OCI-LY7 (cell line): ENCODE results near the gene CASQ2. TPM values are rescaled to one million over a fixed set of nuclear protein-coding genes. Genes with fewer than 3 reads are reported as not detected.
"Not testable (repeated sequence)": the region's sequence is repeated elsewhere in the genome, so short reads cannot be mapped to it uniquely, and the experiment has no call there.

ENCODE experiments used
- BruUV-seq: library from RNA; stranded (reverse); fragments of 400-500 nt; replicated peaks from 2 replicates; lab custom pipeline; 2021; lab: Mats Ljungman, UMichigan
- CTCF ChIA-PET: fragments of 300-600 bp; sonication (Branson Sonifier 250); formaldehyde crosslinking; loops from one replicate; lab custom pipeline; 2022; ENCODE audit warnings: antibody characterized with exemption; ENCODE audit not compliant: unreplicated experiment; lab: Charles Lee
- POLR2A ChIA-PET: fragments of 300-600 bp; sonication (Branson Sonifier 250); formaldehyde crosslinking; loops from one replicate; lab custom pipeline; 2022; ENCODE audit warnings: antibody characterized with exemption; lab: Charles Lee
- DNase-seq: peaks from one replicate; pipeline ENCODE4 v3.0.0-alpha.2; 2015; ENCODE audit warnings: low spot score
- H2AFZ ChIP-seq: fragments of 200-600 bp; sonication (generic), shearing (Covaris generic); 2 replicates; pipeline ENCODE4 v1.6.1; 2014; ENCODE audit warnings: mild to moderate bottlenecking, antibody characterized with exemption, low read length, moderate library complexity
- H3K27ac ChIP-seq: fragments of 200-600 bp; sonication (generic); 2 replicates; pipeline ENCODE4 v1.5.1; 2014; ENCODE audit warnings: mixed run types, low read depth, mild to moderate bottlenecking, moderate library complexity, low read length, inconsistent platforms; ENCODE audit not compliant: poor library complexity, severe bottlenecking
- H3K36me3 ChIP-seq: fragments of 200-600 bp; sonication (generic); 2 replicates; pipeline ENCODE4 v1.6.1; 2014; ENCODE audit warnings: mild to moderate bottlenecking, antibody characterized with exemption, low read length, moderate library complexity, mixed read lengths; ENCODE audit not compliant: insufficient read depth
- H3K4me1 ChIP-seq: fragments of 200-600 bp; sonication (generic); 2 replicates; pipeline ENCODE4 v1.5.1; 2014; ENCODE audit warnings: mild to moderate bottlenecking, low read length; ENCODE audit not compliant: insufficient read depth, poor library complexity, severe bottlenecking
- H3K4me2 ChIP-seq: fragments of 200-600 bp; sonication (generic); 2 replicates; pipeline ENCODE4 v1.6.1; 2014; ENCODE audit warnings: mild to moderate bottlenecking, low read length
- H3K4me3 ChIP-seq: fragments of 200-600 bp; sonication (generic); 2 replicates; pipeline ENCODE4 v1.5.1; 2014; ENCODE audit warnings: mild to moderate bottlenecking, low read depth, low read length; ENCODE audit not compliant: poor library complexity, severe bottlenecking
- H3K79me2 ChIP-seq: fragments of 200-600 bp; sonication (generic); 2 replicates; pipeline ENCODE4 v1.6.1; 2016; ENCODE audit warnings: low read depth, mild to moderate bottlenecking, low read length, moderate library complexity, mixed read lengths; ENCODE audit not compliant: insufficient read depth
- H3K9me2 ChIP-seq: fragments of 200-600 bp; sonication (generic); 2 replicates; pipeline ENCODE4 v1.6.1; 2016; ENCODE audit warnings: mild to moderate bottlenecking, low read length, mixed read lengths; ENCODE audit not compliant: insufficient read depth
- H3K9me3 ChIP-seq: fragments of 200-600 bp; sonication (generic); 2 replicates; pipeline ENCODE4 v1.6.1; 2014; ENCODE audit warnings: mild to moderate bottlenecking, mixed run types, low read length, mixed read lengths
- H4K20me1 ChIP-seq: fragments of 200-600 bp; sonication (generic); 2 replicates; pipeline ENCODE4 v1.6.1; 2014; ENCODE audit warnings: mild to moderate bottlenecking, antibody characterized with exemption, low read length, moderate library complexity, mixed read lengths; ENCODE audit not compliant: insufficient read depth
- EZH2phosphoT487 ChIP-seq: fragments of 200-600 bp; sonication (generic); IDR thresholded peaks from 2 replicates; pipeline ENCODE4 v1.6.1; 2018; ENCODE audit warnings: low read depth, borderline replicate concordance, mild to moderate bottlenecking, mixed run types, antibody characterized with exemption, low read length, moderate library complexity, mixed read lengths
- intact Hi-C: fragments of 100-400 bp; cut with micrococcal nuclease; formaldehyde crosslinking; loops from one replicate; pipeline ENCODE4 v1.10.0; 2022; ENCODE audit not compliant: unreplicated experiment
- total RNA-seq, 2 experiments: library from RNA; depleted of rRNA in 1 of 2; stranded (reverse); fragments of >200 nt in 1 of 2; shearing (Covaris generic) in 1 of 2; gene quantifications; 2 replicates each; pipeline ENCODE4 v1.2.3, GENCODE V29; 2014 to 2022
- TF ChIP-seq, protein P1 (sequence below): fragments of 200-600 bp; sonication (generic); conservative IDR thresholded peaks from 2 replicates; pipeline ENCODE4 v1.5.1; 2014; ENCODE audit warnings: mild to moderate bottlenecking, antibody characterized with exemption, low read length, moderate library complexity, mixed read lengths

The CASQ2 gene
- total RNA-seq, 2 experiments from 2014 or later, result not detected

- H3K4me1 ChIP-seq, H2AFZ ChIP-seq, H3K27ac ChIP-seq, CTCF ChIA-PET, H4K20me1 ChIP-seq, H3K9me3 ChIP-seq, H3K4me2 ChIP-seq, H3K79me2 ChIP-seq, DNase-seq, H3K36me3 ChIP-seq, BruUV-seq, H3K9me2 ChIP-seq, H3K4me3 ChIP-seq: not testable (repeated sequence)
- POLR2A ChIA-PET, result interaction anchor here (0.6 to 0.9 kb wide), 2 partner anchors 118 to 1064 kb away, joined by 3 to 5 read pairs; no protein-coding TSS in a partner anchor
- intact Hi-C loops, result loop anchor here (10.0 kb wide), 1 partner anchor 64 kb away; no protein-coding TSS in a partner anchor
These were observed 10.6 kb upstream of the CASQ2 start for GRCh38 chr1:115779075-115779474.

DNA sequence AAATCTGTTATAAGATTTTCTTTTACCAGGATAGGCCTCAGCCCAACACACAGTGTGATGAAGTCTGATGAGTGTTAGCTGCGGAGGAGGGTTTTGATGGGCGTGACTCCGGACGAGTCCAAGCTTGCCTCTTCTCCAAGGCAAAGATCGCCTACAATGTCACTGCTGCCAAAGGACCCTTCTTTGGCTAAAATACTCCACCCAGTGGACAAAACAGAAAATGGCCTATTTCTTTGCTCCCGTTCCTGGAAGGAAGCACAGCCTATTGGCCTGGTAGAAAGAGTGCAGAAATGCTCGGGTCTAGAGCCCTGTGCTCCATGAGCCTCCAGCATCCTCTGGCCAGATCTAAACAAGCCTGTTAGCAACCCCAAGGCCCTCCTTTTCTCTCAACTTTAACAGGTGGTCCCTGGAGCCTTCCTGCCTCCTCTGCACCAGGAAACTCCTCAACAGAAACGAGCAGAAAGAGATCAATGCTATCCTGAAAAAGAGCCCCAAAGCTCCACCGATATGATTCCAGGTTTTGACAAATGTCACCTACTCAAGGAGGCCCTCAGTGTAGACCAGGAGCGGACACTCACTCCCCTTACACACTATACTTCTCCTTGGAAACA lies 3.4 kb upstream of the CASQ2 start:
- no peaks in the 10 kb centered on the region for H3K4me1 ChIP-seq
- ChIA-PET CTCF (no interaction called here), POLR2A (no interaction called here)
- no TSS peak for BruUV-seq
- no peaks in the 10 kb centered on the region for H4K20me1 ChIP-seq
- H3K9me2 ChIP-seq, result no peaks in the 10 kb centered on the region
- peak; percentile 47 for DNase-seq
- intact Hi-C loops, result loop anchor here (10.0 kb wide), 1 partner anchor 57 kb away; no protein-coding TSS in a partner anchor
- no peaks in the 10 kb centered on the region for H3K79me2 ChIP-seq
- no peak overlapping the region for H3K4me2 ChIP-seq
- H3K36me3 ChIP-seq, result no peaks in the 10 kb centered on the region
- no peak overlapping the region for H2AFZ ChIP-seq
- no peaks in the 10 kb centered on the region for H3K9me3 ChIP-seq
- TF ChIP-seq, protein P1, sequence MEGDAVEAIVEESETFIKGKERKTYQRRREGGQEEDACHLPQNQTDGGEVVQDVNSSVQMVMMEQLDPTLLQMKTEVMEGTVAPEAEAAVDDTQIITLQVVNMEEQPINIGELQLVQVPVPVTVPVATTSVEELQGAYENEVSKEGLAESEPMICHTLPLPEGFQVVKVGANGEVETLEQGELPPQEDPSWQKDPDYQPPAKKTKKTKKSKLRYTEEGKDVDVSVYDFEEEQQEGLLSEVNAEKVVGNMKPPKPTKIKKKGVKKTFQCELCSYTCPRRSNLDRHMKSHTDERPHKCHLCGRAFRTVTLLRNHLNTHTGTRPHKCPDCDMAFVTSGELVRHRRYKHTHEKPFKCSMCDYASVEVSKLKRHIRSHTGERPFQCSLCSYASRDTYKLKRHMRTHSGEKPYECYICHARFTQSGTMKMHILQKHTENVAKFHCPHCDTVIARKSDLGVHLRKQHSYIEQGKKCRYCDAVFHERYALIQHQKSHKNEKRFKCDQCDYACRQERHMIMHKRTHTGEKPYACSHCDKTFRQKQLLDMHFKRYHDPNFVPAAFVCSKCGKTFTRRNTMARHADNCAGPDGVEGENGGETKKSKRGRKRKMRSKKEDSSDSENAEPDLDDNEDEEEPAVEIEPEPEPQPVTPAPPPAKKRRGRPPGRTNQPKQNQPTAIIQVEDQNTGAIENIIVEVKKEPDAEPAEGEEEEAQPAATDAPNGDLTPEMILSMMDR, result peak; percentile 76
- TF ChIP-seq EZH2phosphoT487, result no peak
- no peak overlapping the region for H3K4me3 ChIP-seq
- H3K27ac ChIP-seq, result no peak overlapping the region

- no peak overlapping the region for H3K4me3 ChIP-seq
- H3K27ac ChIP-seq, result no peak overlapping the region
- no peaks in the 10 kb centered on the region for H3K4me1 ChIP-seq
- no peaks in the 10 kb centered on the region for H3K36me3 ChIP-seq
- no peak overlapping the region for H3K4me2 ChIP-seq
- no peaks in the 10 kb centered on the region for H3K9me2 ChIP-seq
- H2AFZ ChIP-seq, result no peak overlapping the region
- DNase-seq, result no peak
- TF ChIP-seq, protein P1, result no peak
- TF ChIP-seq EZH2phosphoT487, result no peak
- BruUV-seq, result no TSS peak
- no peaks in the 10 kb centered on the region for H3K9me3 ChIP-seq
- CTCF ChIA-PET, result no interaction called here
- POLR2A ChIA-PET, result no interaction called here
- no peaks in the 10 kb centered on the region for H4K20me1 ChIP-seq
- H3K79me2 ChIP-seq, result no peaks in the 10 kb centered on the region
- intact Hi-C loops, result loop anchor here (10.0 kb wide), 1 partner anchor 56 kb away; no protein-coding TSS in a partner anchor
These were observed 2.8 kb upstream of the CASQ2 start for GRCh38 chr1:115771094-115771846.
